ENCODE measurements around the gene CPN2.

DNA sequence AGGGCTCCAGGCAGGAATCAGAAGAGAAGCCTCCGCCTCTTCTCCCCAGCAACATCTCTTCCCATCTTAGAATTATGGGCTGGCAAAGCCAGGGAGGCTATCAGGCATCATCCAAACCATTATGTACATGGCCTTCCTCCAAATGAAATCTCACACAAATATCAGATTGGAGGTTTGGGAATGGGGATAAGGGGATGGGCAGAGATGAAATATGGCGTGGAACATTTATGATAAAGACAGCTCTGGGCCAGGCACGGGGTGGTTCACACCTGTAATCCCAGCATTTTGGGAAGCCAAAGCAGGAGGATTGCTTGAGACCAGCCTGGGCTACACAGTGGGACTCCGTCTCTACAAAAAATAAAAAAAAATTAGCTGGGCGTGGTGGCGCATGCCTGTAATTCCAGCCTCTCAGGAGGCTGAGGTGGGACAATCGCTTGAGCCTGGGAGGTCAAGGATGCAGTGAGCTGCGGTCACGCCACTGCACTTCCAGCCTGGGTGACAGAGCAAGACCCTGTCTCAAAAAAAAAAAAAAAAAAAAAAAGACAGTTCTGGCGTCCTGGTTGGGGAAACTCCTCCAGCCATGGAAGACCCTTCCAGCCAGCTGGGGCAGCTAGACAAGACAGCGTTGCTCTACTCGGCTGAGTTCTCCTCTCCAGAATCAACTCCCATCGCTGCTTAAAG lies 36.6 kb downstream of the CPN2 start:
- TF ChIP-seq, protein P1, sequence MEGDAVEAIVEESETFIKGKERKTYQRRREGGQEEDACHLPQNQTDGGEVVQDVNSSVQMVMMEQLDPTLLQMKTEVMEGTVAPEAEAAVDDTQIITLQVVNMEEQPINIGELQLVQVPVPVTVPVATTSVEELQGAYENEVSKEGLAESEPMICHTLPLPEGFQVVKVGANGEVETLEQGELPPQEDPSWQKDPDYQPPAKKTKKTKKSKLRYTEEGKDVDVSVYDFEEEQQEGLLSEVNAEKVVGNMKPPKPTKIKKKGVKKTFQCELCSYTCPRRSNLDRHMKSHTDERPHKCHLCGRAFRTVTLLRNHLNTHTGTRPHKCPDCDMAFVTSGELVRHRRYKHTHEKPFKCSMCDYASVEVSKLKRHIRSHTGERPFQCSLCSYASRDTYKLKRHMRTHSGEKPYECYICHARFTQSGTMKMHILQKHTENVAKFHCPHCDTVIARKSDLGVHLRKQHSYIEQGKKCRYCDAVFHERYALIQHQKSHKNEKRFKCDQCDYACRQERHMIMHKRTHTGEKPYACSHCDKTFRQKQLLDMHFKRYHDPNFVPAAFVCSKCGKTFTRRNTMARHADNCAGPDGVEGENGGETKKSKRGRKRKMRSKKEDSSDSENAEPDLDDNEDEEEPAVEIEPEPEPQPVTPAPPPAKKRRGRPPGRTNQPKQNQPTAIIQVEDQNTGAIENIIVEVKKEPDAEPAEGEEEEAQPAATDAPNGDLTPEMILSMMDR (IDR thresholded peaks at IDR 0.05), result no peak
- no peak for TF ChIP-seq POLR2A (IDR thresholded peaks at IDR 0.05; ENCODE audit: low read depth)

Measured in esophagus muscularis mucosa (tissue), 3 donors.